B cell (primary cell): ENCODE measurements around the gene MPDU1. TPM values are rescaled to one million over a fixed set of nuclear protein-coding genes. Genes with fewer than 3 reads are reported as not detected.
"Not testable (repeated sequence)": the region's sequence is repeated elsewhere in the genome, so short reads cannot be mapped to it uniquely, and the experiment has no call there.

ENCODE experiments used
- ATAC-seq: fragments of 200-7000 bp; cut with Tn5 transposase; one replicate; pipeline ENCODE4 v1.10.0; 2021; ENCODE audit warnings: low read depth, mild to moderate bottlenecking, moderate number of reproducible peaks, moderate library complexity
- CTCF ChIA-PET: fragments of 350-600 bp; sonication (Branson Sonifier 250); formaldehyde crosslinking; loops from one replicate; lab custom pipeline; 2021; ENCODE audit warnings: antibody characterized with exemption, inconsistent platforms; lab: Charles Lee
- POLR2A ChIA-PET: fragments of 350-600 bp; sonication (Branson Sonifier 250); formaldehyde crosslinking; loops from one replicate; lab custom pipeline; 2021; ENCODE audit warnings: antibody characterized with exemption; lab: Charles Lee
- DNase-seq: peaks from one replicate; pipeline ENCODE4 v3.0.0; 2013
- H2AFZ ChIP-seq: 2 replicates; pipeline ENCODE4 v1.6.1; 2012; ENCODE audit warnings: mild to moderate bottlenecking, low read depth, low read length; ENCODE audit not compliant: insufficient read depth, poor library complexity, severe bottlenecking
- H3K27ac ChIP-seq, 2 donors: 1 replicate in 1 of 2; 2 replicates in 1 of 2; pipeline ENCODE4 v1.5.1; 2012 to 2013; ENCODE audit warnings: low read length in 2 of 2, mild to moderate bottlenecking in 2 of 2, moderate library complexity in 1 of 2
- H3K27me3 ChIP-seq, 4 experiments: fragments of 200-600 bp in 1 of 4; sonication (generic) in 1 of 4; replicated peaks in 1 of 4; 1 replicate in 2 of 4; 2 replicates in 2 of 4; pipeline versions ENCODE4 v1.6.1 to v1.7.0; 2013 to 2016; ENCODE audit warnings: low read length in 3 of 4, mild to moderate bottlenecking in 2 of 4, mixed read lengths in 1 of 4, moderate library complexity in 1 of 4; ENCODE audit not compliant: insufficient read depth in 4 of 4, control insufficient read depth in 3 of 4; ENCODE audit errors: control extremely low read depth in 1 of 4
- H3K36me3 ChIP-seq, 2 experiments: replicated peaks in 1 of 2; 1 replicate in 1 of 2; 2 replicates in 1 of 2; pipeline versions ENCODE4 v1.6.1 to v1.7.1; 2013; ENCODE audit warnings: low read length in 1 of 2; ENCODE audit not compliant: insufficient read depth in 2 of 2, control insufficient read depth in 1 of 2; ENCODE audit errors: control extremely low read depth in 1 of 2, extremely low read depth in 1 of 2
- H3K4me1 ChIP-seq, 2 donors: fragments of 200-600 bp in 1 of 2; sonication (generic) in 1 of 2; 1 replicate in 1 of 2; 2 replicates in 1 of 2; pipeline versions ENCODE4 v1.5.1 to v1.6.1; 2013 to 2017; ENCODE audit warnings: low read length in 2 of 2; ENCODE audit not compliant: control insufficient read depth in 2 of 2, insufficient read depth in 2 of 2
- H3K4me2 ChIP-seq: replicated peaks from 2 replicates; pipeline ENCODE3; 2012; ENCODE audit warnings: mild to moderate bottlenecking, low read depth, low read length; ENCODE audit not compliant: poor library complexity, severe bottlenecking
- H3K4me3 ChIP-seq, 5 experiments: fragments of 200-600 bp in 1 of 5; sonication (generic) in 1 of 5; 1 replicate in 3 of 5; 2 replicates in 2 of 5; pipeline versions ENCODE4 v1.5.1 to v1.7.0; 2011 to 2016; ENCODE audit warnings: low read length in 4 of 5, mild to moderate bottlenecking in 4 of 5, low read depth in 2 of 5, control low read depth in 1 of 5, moderate library complexity in 1 of 5; ENCODE audit not compliant: insufficient read depth in 1 of 5; ENCODE audit errors: control extremely low read depth in 1 of 5, extremely low read depth in 1 of 5
- H3K79me2 ChIP-seq: fragments of 200-600 bp; sonication (generic); one replicate; pipeline ENCODE4 v1.6.0; 2016; ENCODE audit warnings: low read length; ENCODE audit not compliant: control insufficient read depth, insufficient read depth
- H3K9ac ChIP-seq: fragments of 200-600 bp; sonication (generic); 2 replicates; pipeline ENCODE4 v1.6.1; 2017; ENCODE audit warnings: mild to moderate bottlenecking, low read length, moderate library complexity
- H3K9me3 ChIP-seq, 3 donors: one replicate each; pipeline versions ENCODE4 v1.6.1 to v1.7.1; 2013; ENCODE audit warnings: low read length in 2 of 3; ENCODE audit not compliant: control insufficient read depth in 2 of 3, insufficient read depth in 1 of 3; ENCODE audit errors: control extremely low read depth in 1 of 3
- H4K20me1 ChIP-seq: 2 replicates; pipeline ENCODE4 v1.6.0; 2012; ENCODE audit warnings: mild to moderate bottlenecking, low read length; ENCODE audit not compliant: insufficient read depth, control insufficient read depth, poor library complexity, severe bottlenecking
- H3K27ac Mint-ChIP-seq: one replicate; pipeline ENCODE4 v1.8.0; 2021; ENCODE audit warnings: mixed read lengths
- H3K27me3 Mint-ChIP-seq: one replicate; pipeline ENCODE4 v1.8.0; 2021; ENCODE audit warnings: mixed read lengths
- H3K4me1 Mint-ChIP-seq: one replicate; pipeline ENCODE4 v1.8.0; 2021; ENCODE audit warnings: mixed read lengths
- H3K4me3 Mint-ChIP-seq: one replicate; pipeline ENCODE4 v1.8.0; 2021; ENCODE audit warnings: mixed read lengths
- H3K9me3 Mint-ChIP-seq: one replicate; pipeline ENCODE4 v1.8.0; 2022; ENCODE audit warnings: mixed read lengths; ENCODE audit not compliant: insufficient read depth
- CTCF ChIP-seq: fragments of 200-600 bp; IDR thresholded peaks from one replicate; pipeline ENCODE4 v1.8.0; 2022; ENCODE audit warnings: antibody characterized with exemption, mild to moderate bottlenecking
- EZH2 ChIP-seq: IDR thresholded peaks from 2 replicates; pipeline ENCODE4 v1.6.1; 2012; ENCODE audit warnings: borderline replicate concordance, low read depth, mild to moderate bottlenecking, moderate library complexity, low read length; ENCODE audit not compliant: insufficient read depth, poor library complexity, severe bottlenecking
- WGBS: methylation state at CpG from one replicate; pipeline ENCODE4 v1.1.5; 2013; ENCODE audit warnings: missing lambda C conversion rate; ENCODE audit not compliant: insufficient coverage; 5-methylcytosine and 5-hydroxymethylcytosine counted together
- intact Hi-C: fragments of 100-400 bp; cut with micrococcal nuclease; formaldehyde crosslinking; loops from one replicate; pipeline ENCODE4 v1.10.0; 2022
- polyA plus RNA-seq: library from polyadenylated mRNA; depleted of rRNA; stranded (reverse); fragments of >200 nt; gene quantifications from 2 replicates; pipeline ENCODE4 v1.2.3, GENCODE V29; 2012
- total RNA-seq, 2 donors: library from RNA; stranded (reverse); fragments of 120-200 nt in 1 of 2; gene quantifications; 1 replicate in 1 of 2; 2 replicates in 1 of 2; pipeline versions ENCODE4 v1.2.3 to v1.2.4, GENCODE V29; 2013 to 2022

MPDU1 gene
- total and polyA plus RNA-seq, 2 donors (not counting 1 experiment from before 2014, with no cell fraction given) = 31.7 to 51.5 TPM

- H3K27ac ChIP-seq = no peak overlapping the region
- Mint-ChIP-seq H3K4me3 (no peak overlapping the region), H3K27me3 (no peaks in the 10 kb centered on the region), H3K27ac (no peak overlapping the region), H3K9me3 (no peaks in the 10 kb centered on the region), H3K4me1 (no peaks in the 10 kb centered on the region)
- POLR2A ChIA-PET = interaction anchor here (0.5 kb wide), 1 partner anchor 627 kb away, joined by 4 read pairs; the partner anchor contains the start of gene CTC1
- H3K79me2 ChIP-seq = no peaks in the 10 kb centered on the region
- H3K9me3 ChIP-seq = no peaks in the 10 kb centered on the region
- intact Hi-C loops = no loop called here
- H4K20me1 ChIP-seq = no peaks in the 10 kb centered on the region
- WGBS = 97% methylated on average over 6 of the region's 8 CpGs
- CTCF ChIA-PET = interaction anchor here (1.2 kb wide), 1 partner anchor 11 kb away, joined by 3 read pairs; no protein-coding TSS in a partner anchor
- no peak for ATAC-seq
- H3K4me3 ChIP-seq = no peak overlapping the region
- H3K4me2 ChIP-seq = no peak overlapping the region
- no peak overlapping the region for H2AFZ ChIP-seq
- H3K4me1 ChIP-seq = no peaks in the 10 kb centered on the region
- no peak overlapping the region for H3K9ac ChIP-seq
- TF ChIP-seq EZH2 = no peak
- TF ChIP-seq CTCF = no peak
- H3K27me3 ChIP-seq = no peaks in the 10 kb centered on the region
- no peak for DNase-seq
- H3K36me3 ChIP-seq = no peaks in the 10 kb centered on the region
Measured at GRCh38 chr17:7620835-7621234, 37.2 kb downstream of the MPDU1 start.

GRCh38 chr17:7623661-7624060, 40.0 kb downstream of the MPDU1 start:
- intact Hi-C loops = no loop called here
- peaks cover 11% of the 10 kb centered on the region for H3K79me2 ChIP-seq
- ATAC-seq (no peak), DNase-seq (no peak)
- H3K4me3 Mint-ChIP-seq = no peak overlapping the region
- no peaks in the 10 kb centered on the region for H3K9me3 Mint-ChIP-seq
- H3K27me3 Mint-ChIP-seq = no peaks in the 10 kb centered on the region
- H3K4me1 ChIP-seq = peaks cover 6 to 14% of the 10 kb centered on the region in 2 donors
- no peak for TF ChIP-seq CTCF
- TF ChIP-seq EZH2 = no peak
- H3K9me3 ChIP-seq = no peaks in the 10 kb centered on the region
- POLR2A ChIA-PET = no interaction called here
- no peaks in the 10 kb centered on the region for H3K36me3 ChIP-seq
- H3K4me2 ChIP-seq = no peak overlapping the region
- no peak overlapping the region for H3K4me3 ChIP-seq
- 93% methylated on average over 3 of the region's 5 CpGs for WGBS
- no peak overlapping the region for H3K9ac ChIP-seq
- CTCF ChIA-PET = no interaction called here
- H3K27me3 ChIP-seq = no peaks in the 10 kb centered on the region
- no peak overlapping the region for H3K27ac Mint-ChIP-seq
- peaks cover 17% of the 10 kb centered on the region for H3K4me1 Mint-ChIP-seq
- H3K27ac ChIP-seq = no peak overlapping the region
- no peaks in the 10 kb centered on the region for H4K20me1 ChIP-seq
- H2AFZ ChIP-seq = no peak overlapping the region

GRCh38 chr17:7625749-7626148, 42.1 kb downstream of the MPDU1 start:
- ATAC-seq, intact Hi-C loops, H3K27ac ChIP-seq, H3K4me2 ChIP-seq, H3K9ac ChIP-seq, H3K9me3 ChIP-seq, CTCF ChIA-PET, H3K9me3 Mint-ChIP-seq, H3K27me3 ChIP-seq, H3K27ac Mint-ChIP-seq, H3K27me3 Mint-ChIP-seq, H3K36me3 ChIP-seq, H2AFZ ChIP-seq, POLR2A ChIA-PET, H4K20me1 ChIP-seq, H3K4me3 ChIP-seq, H3K4me3 Mint-ChIP-seq, DNase-seq: not testable (repeated sequence)
- peaks cover 17% of the 10 kb centered on the region for H3K4me1 Mint-ChIP-seq
- Histone ChIP-seq H3K79me2 (peaks cover 11% of the 10 kb centered on the region), H3K4me1 (peaks cover 6 to 14% of the 10 kb centered on the region in 2 donors)
- 98% methylated on average over 14 of the region's 16 CpGs for WGBS
